GM12878 (cell line): ENCODE results near the gene AMELX. TPM values are rescaled to one million over a fixed set of nuclear protein-coding genes. Genes with fewer than 3 reads are reported as not detected.

Experiments
- ATAC-seq: fragments of 200-7000 bp; cut with Tn5 transposase; 3 replicates; pipeline ENCODE4 v1.9.1; 2020; ENCODE audit warnings: mild to moderate bottlenecking, moderate library complexity
- BruUV-seq: library from RNA; stranded (reverse); fragments of 400-500 nt; replicated peaks from 2 replicates; lab custom pipeline; 2021; lab: Mats Ljungman, UMichigan
- CTCF ChIA-PET: fragments of 300-600 bp; sonication (Branson Sonifier 250); formaldehyde crosslinking; extraction: SDS; loops from one replicate; lab custom pipeline; 2021; ENCODE audit warnings: inconsistent platforms; lab: Yijun Ruan, JAX
- POLR2A ChIA-PET: fragments of 350-600 bp; formaldehyde crosslinking; extraction: SDS; loops from one replicate; lab custom pipeline; 2021; ENCODE audit warnings: inconsistent platforms; lab: Charles Lee
- RAD21 ChIA-PET: fragments of 300-600 bp; sonication (Branson Sonifier 250); formaldehyde crosslinking; loops from one replicate; lab custom pipeline; 2023; ENCODE audit warnings: antibody characterized with exemption; ENCODE audit not compliant: unreplicated experiment; lab: Charles Lee
- SMC1A ChIA-PET: fragments of 300-600 bp; sonication (Branson Sonifier 250); formaldehyde crosslinking; loops from one replicate; lab custom pipeline; 2023; ENCODE audit not compliant: unreplicated experiment, uncharacterized antibody; lab: Charles Lee
- DNase-seq: peaks from one replicate; pipeline ENCODE4 v3.0.0-alpha.2; 2011; ENCODE audit warnings: low read depth, low spot score
- FAIRE-seq: peaks from 3 replicates; lab custom pipeline; 2011; peaks lifted over from hg19 to GRCh38; lab: Jason Lieb, UNC
- H2AFZ ChIP-seq: 2 replicates; pipeline ENCODE4 v1.6.0; 2011; ENCODE audit warnings: low read depth, low read length, control low read depth; ENCODE audit not compliant: control insufficient read depth
- H3K27ac ChIP-seq: 2 replicates; pipeline ENCODE4 v1.5.1; 2011; ENCODE audit warnings: control low read depth; ENCODE audit not compliant: control insufficient read depth, insufficient read depth
- H3K27me3 ChIP-seq, 2 experiments: replicated peaks in 1 of 2; 2 replicates each; pipeline versions ENCODE4 v1.6.0 to v1.6.1; 2011; ENCODE audit warnings: low read length in 1 of 2; ENCODE audit not compliant: control insufficient read depth in 2 of 2, insufficient read depth in 2 of 2
- H3K36me3 ChIP-seq, 2 experiments: 2 replicates each; pipeline ENCODE4 v1.5.1; 2011; ENCODE audit warnings: low read length in 1 of 2; ENCODE audit not compliant: control insufficient read depth in 2 of 2, insufficient read depth in 2 of 2
- H3K4me1 ChIP-seq: 2 replicates; pipeline ENCODE4 v1.6.1; 2011; ENCODE audit warnings: mild to moderate bottlenecking, low read length, moderate library complexity, mixed read lengths; ENCODE audit not compliant: control insufficient read depth, insufficient read depth
- H3K4me2 ChIP-seq: 2 replicates; pipeline ENCODE4 v1.6.0; 2011; ENCODE audit warnings: control low read depth; ENCODE audit not compliant: control insufficient read depth, insufficient read depth
- H3K4me3 ChIP-seq: fragments of 200-600 bp; sonication (generic); 2 replicates; pipeline ENCODE4 v1.5.1; 2016
- H3K79me2 ChIP-seq: 2 replicates; pipeline ENCODE4 v1.6.0; 2011; ENCODE audit warnings: low read length; ENCODE audit not compliant: control insufficient read depth, insufficient read depth
- H3K9ac ChIP-seq: 2 replicates; pipeline ENCODE4 v1.8.0; 2011; ENCODE audit warnings: low read length, control low read depth, mixed read lengths; ENCODE audit not compliant: control insufficient read depth, insufficient read depth
- H3K9me3 ChIP-seq: replicated peaks from 3 replicates; pipeline ENCODE4 v1.5.1; 2011; ENCODE audit warnings: mild to moderate bottlenecking, low read length; ENCODE audit not compliant: control insufficient read depth, insufficient read depth
- H4K20me1 ChIP-seq: 2 replicates; pipeline ENCODE4 v1.6.0; 2011; ENCODE audit not compliant: control insufficient read depth, insufficient read depth
- CBX3 ChIP-seq: fragments of 200-600 bp; sonication (generic); IDR thresholded peaks from 2 replicates; pipeline ENCODE4 v1.6.1; 2016; ENCODE audit warnings: low read depth, borderline replicate concordance
- CHD4 ChIP-seq: fragments of 200-600 bp; sonication (generic); IDR thresholded peaks from 2 replicates; pipeline ENCODE4 v1.6.1; 2016; ENCODE audit warnings: mild to moderate bottlenecking
- EGR1 ChIP-seq, 2 experiments: IDR thresholded peaks; 1 replicate in 1 of 2; 2 replicates in 1 of 2; pipeline ENCODE4 v1.6.1; 2011 to 2012; ENCODE audit warnings: low read depth in 2 of 2, low read length in 2 of 2, borderline replicate concordance in 1 of 2, mild to moderate bottlenecking in 1 of 2, moderate library complexity in 1 of 2
- MEF2A ChIP-seq: IDR thresholded peaks from 2 replicates; pipeline ENCODE4 v1.6.1; 2011; ENCODE audit warnings: low read depth, mild to moderate bottlenecking, low read length, moderate library complexity; ENCODE audit not compliant: insufficient read depth
- RAD21 ChIP-seq: IDR thresholded peaks from 2 replicates; pipeline ENCODE4 v1.6.1; 2011; ENCODE audit warnings: mild to moderate bottlenecking, low read depth, low read length, moderate library complexity; ENCODE audit not compliant: insufficient read depth
- RUNX3 ChIP-seq: IDR thresholded peaks from 2 replicates; pipeline ENCODE4 v1.6.1; 2012; ENCODE audit warnings: low read length, inconsistent platforms
- SMC3 ChIP-seq: IDR thresholded peaks from 2 replicates; pipeline ENCODE4 v1.6.1; 2011; ENCODE audit warnings: low read length, improper control_type of control experiment, borderline replicate concordance
- STAT3 ChIP-seq: IDR thresholded peaks from 2 replicates; pipeline ENCODE4 v1.6.1; 2011; ENCODE audit warnings: low read depth, low read length, improper control_type of control experiment
- SUZ12 ChIP-seq: fragments of 200-600 bp; sonication (generic); IDR thresholded peaks from one replicate; pipeline ENCODE4 v1.6.1; 2018; ENCODE audit warnings: antibody characterized with exemption, mild to moderate bottlenecking; ENCODE audit not compliant: unreplicated experiment
- TCF3 ChIP-seq: IDR thresholded peaks from 2 replicates; pipeline ENCODE4 v1.6.1; 2012; ENCODE audit warnings: low read depth, mild to moderate bottlenecking, low read length, borderline replicate concordance; ENCODE audit not compliant: insufficient read depth
- ZNF217 ChIP-seq: fragments of 450-650 bp; IDR thresholded peaks from 2 replicates; pipeline ENCODE4 v1.6.1; 2017; ENCODE audit warnings: antibody characterized with exemption, mild to moderate bottlenecking
- WGBS: methylation state at CpG from one replicate; pipeline ENCODE4 v1.1.6; 2016; ENCODE audit warnings: low lambda C conversion rate; ENCODE audit not compliant: insufficient replicate concordance, insufficient coverage; ENCODE audit errors: missing lambda C conversion rate; 5-methylcytosine and 5-hydroxymethylcytosine counted together
- in situ Hi-C: fragments of 300-500 bp; cut with MboI; formaldehyde crosslinking; loops from 9 replicates; pipeline ENCODE4 v1.14.3; 2018; ENCODE audit warnings: mixed read lengths
- intact Hi-C: fragments of 100-400 bp; cut with micrococcal nuclease; formaldehyde crosslinking; loops from one replicate; pipeline ENCODE4 v1.14.2; 2022; ENCODE audit not compliant: unreplicated experiment
- polyA plus RNA-seq, 11 experiments: library from polyadenylated mRNA; depleted of rRNA in 4 of 11; unstranded in 6 of 11; stranded (reverse) in 5 of 11; fragments of >200 nt; fragmentation: Nextera tagmentation in 4 of 11; fragmentation: Illumina TruSeq in 1 of 11; extraction: Ambion mirVana in 4 of 11; extraction: Trizol in 1 of 11; gene quantifications; 1 replicate in 1 of 11; 2 replicates in 10 of 11; pipeline versions ENCODE4 v1.2.1 to v1.2.3, GENCODE V29; 2011 to 2016; ENCODE audit warnings: inconsistent platforms in 2 of 11, missing spikeins in 2 of 11, low read depth in 1 of 11
- total RNA-seq, 4 experiments: library from RNA; depleted of rRNA in 3 of 4; stranded (reverse); fragments of >200 nt in 3 of 4; fragmentation: Illumina TruSeq in 1 of 4; extraction: Trizol in 1 of 4; gene quantifications; 2 replicates each; pipeline versions ENCODE4 v1.2.1 to v1.2.3, GENCODE V29; 2013 to 2021
- TF ChIP-seq, protein P1 (sequence below): fragments of 450-650 bp; IDR thresholded peaks from 2 replicates; pipeline ENCODE4 v1.6.1; 2017; ENCODE audit warnings: mild to moderate bottlenecking, moderate library complexity
- TF ChIP-seq, protein P2 (sequence below): fragments of 450-650 bp; IDR thresholded peaks from 2 replicates; pipeline ENCODE4 v1.6.1; 2018; ENCODE audit warnings: borderline replicate concordance, mild to moderate bottlenecking; ENCODE audit not compliant: partially characterized antibody
- TF ChIP-seq, protein P3 (sequence below): fragments of 450-650 bp; IDR thresholded peaks from 2 replicates; pipeline ENCODE4 v1.6.1; 2016; ENCODE audit warnings: mild to moderate bottlenecking

AMELX gene
- total and polyA plus RNA-seq, 10 of the 15 experiments (the other 5 are each of a cell fraction or from before 2014, with no cell fraction given): not detected

DNA sequence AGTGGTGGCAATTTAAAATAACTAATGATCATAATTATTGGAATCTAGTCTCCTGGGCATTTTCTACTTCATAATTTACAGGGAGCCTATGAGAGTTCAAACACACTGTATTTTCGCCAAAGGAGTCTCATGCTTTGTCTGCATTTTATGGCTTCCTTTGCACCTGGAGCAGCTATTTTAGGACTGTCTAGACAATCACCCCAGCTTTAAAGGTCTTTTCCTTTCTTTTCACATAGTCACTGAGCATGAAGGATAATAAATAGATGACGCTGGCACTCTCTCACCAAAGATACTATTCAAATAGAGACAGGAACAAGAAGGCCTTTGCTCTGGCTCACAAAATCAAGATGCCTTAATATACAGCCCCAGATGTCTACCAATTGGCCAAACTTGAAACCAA, 43.0 kb downstream of the AMELX start (continued):
- TF ChIP-seq, protein P1, sequence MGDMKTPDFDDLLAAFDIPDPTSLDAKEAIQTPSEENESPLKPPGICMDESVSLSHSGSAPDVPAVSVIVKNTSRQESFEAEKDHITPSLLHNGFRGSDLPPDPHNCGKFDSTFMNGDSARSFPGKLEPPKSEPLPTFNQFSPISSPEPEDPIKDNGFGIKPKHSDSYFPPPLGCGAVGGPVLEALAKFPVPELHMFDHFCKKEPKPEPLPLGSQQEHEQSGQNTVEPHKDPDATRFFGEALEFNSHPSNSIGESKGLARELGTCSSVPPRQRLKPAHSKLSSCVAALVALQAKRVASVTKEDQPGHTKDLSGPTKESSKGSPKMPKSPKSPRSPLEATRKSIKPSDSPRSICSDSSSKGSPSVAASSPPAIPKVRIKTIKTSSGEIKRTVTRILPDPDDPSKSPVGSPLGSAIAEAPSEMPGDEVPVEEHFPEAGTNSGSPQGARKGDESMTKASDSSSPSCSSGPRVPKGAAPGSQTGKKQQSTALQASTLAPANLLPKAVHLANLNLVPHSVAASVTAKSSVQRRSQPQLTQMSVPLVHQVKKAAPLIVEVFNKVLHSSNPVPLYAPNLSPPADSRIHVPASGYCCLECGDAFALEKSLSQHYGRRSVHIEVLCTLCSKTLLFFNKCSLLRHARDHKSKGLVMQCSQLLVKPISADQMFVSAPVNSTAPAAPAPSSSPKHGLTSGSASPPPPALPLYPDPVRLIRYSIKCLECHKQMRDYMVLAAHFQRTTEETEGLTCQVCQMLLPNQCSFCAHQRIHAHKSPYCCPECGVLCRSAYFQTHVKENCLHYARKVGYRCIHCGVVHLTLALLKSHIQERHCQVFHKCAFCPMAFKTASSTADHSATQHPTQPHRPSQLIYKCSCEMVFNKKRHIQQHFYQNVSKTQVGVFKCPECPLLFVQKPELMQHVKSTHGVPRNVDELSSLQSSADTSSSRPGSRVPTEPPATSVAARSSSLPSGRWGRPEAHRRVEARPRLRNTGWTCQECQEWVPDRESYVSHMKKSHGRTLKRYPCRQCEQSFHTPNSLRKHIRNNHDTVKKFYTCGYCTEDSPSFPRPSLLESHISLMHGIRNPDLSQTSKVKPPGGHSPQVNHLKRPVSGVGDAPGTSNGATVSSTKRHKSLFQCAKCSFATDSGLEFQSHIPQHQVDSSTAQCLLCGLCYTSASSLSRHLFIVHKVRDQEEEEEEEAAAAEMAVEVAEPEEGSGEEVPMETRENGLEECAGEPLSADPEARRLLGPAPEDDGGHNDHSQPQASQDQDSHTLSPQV: no peak
- no peak for TF ChIP-seq STAT3
- no peak for TF ChIP-seq CHD4
- TF ChIP-seq, all 136 proteins: peak for 0

DNA sequence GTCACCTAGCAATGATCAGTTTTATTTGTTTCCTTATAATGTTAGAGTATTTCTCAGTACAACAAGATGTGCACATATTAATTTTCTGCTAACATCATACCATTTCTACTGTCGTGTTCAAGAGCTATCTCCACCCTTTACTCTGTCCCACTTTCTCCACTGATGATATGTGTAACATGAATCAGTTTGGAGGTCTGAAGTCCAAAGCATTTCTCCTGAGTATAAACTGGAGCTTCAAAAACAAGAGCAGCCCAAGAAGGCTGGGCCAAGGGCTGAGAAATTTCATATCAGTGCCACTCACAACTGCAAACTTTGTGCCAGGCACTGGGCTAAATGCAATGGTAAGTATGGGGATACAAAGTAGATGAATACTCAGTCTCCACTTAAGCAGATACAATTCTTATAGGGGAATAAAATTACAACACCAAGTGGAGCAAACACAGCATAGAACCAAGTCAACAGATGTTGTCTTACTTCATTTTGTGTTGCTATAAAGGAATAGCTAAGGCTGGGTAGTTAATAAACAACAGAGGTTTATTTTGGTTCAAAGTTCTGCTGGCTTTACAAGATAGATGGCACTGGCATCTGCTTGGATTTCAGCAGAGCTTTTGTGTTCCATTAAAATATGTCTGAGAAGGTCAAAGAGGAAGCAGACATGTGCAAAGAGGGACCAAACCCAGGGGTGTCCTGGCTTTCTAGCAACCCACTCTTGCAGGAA, 44.2 kb downstream of the AMELX start:
- CTCF ChIA-PET: interaction anchor here (0.6 to 1.0 kb wide), 2 partner anchors 43 to 297 kb away, joined by 3 read pairs; no protein-coding TSS in a partner anchor
- SMC1A ChIA-PET: no interaction called here
- H3K9me3 ChIP-seq: no peaks in the 10 kb centered on the region
- POLR2A ChIA-PET: no interaction called here
- in situ Hi-C loops: no loop called here
- H3K36me3 ChIP-seq: no peaks in the 10 kb centered on the region
- BruUV-seq: no TSS peak
- intact Hi-C loops: no loop called here
- DNase-seq: no peak
- H2AFZ ChIP-seq: no peak overlapping the region
- no peak for ATAC-seq
- H3K9ac ChIP-seq: no peak overlapping the region
- no peaks in the 10 kb centered on the region for H4K20me1 ChIP-seq
- no peak overlapping the region for H3K4me2 ChIP-seq
- H3K27ac ChIP-seq: no peak overlapping the region
- H3K79me2 ChIP-seq: no peaks in the 10 kb centered on the region
- no peaks in the 10 kb centered on the region for H3K27me3 ChIP-seq
- RAD21 ChIA-PET: no interaction called here
- H3K4me3 ChIP-seq: no peak overlapping the region
- WGBS: 13% methylated on average over 1 of the region's 1 CpG
- FAIRE-seq: no peak
- 0 out of 2 replicates have a peak, but pooled peaks cover 3% of the 10 kb centered on the region for H3K4me1 ChIP-seq
- TF ChIP-seq SMC3 (no peak), MEF2A (no peak), CBX3 (no peak), EGR1 (IDR thresholded peaks at IDR 0.05; ENCODE audit: borderline replicate concordance in 1 of 2, low read depth in 2 of 2, low read length in 2 of 2) (no peak), SUZ12 (no peak), RAD21 (no peak), TCF3 (no peak), ZNF217 (no peak), RUNX3 (no peak)
- TF ChIP-seq, protein P2, sequence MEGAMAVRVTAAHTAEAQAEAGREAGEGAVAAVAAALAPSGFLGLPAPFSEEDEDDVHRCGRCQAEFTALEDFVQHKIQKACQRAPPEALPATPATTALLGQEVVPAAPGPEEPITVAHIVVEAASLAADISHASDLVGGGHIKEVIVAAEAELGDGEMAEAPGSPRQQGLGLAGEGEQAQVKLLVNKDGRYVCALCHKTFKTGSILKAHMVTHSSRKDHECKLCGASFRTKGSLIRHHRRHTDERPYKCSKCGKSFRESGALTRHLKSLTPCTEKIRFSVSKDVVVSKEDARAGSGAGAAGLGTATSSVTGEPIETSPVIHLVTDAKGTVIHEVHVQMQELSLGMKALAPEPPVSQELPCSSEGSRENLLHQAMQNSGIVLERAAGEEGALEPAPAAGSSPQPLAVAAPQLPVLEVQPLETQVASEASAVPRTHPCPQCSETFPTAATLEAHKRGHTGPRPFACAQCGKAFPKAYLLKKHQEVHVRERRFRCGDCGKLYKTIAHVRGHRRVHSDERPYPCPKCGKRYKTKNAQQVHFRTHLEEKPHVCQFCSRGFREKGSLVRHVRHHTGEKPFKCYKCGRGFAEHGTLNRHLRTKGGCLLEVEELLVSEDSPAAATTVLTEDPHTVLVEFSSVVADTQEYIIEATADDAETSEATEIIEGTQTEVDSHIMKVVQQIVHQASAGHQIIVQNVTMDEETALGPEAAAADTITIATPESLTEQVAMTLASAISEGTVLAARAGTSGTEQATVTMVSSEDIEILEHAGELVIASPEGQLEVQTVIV: no peak
- TF ChIP-seq, protein P3, sequence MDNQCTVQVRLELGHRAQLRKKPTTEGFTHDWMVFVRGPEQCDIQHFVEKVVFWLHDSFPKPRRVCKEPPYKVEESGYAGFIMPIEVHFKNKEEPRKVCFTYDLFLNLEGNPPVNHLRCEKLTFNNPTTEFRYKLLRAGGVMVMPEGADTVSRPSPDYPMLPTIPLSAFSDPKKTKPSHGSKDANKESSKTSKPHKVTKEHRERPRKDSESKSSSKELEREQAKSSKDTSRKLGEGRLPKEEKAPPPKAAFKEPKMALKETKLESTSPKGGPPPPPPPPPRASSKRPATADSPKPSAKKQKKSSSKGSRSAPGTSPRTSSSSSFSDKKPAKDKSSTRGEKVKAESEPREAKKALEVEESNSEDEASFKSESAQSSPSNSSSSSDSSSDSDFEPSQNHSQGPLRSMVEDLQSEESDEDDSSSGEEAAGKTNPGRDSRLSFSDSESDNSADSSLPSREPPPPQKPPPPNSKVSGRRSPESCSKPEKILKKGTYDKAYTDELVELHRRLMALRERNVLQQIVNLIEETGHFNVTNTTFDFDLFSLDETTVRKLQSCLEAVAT: no peak
